ENCODE results near the gene ZNF600.

DNA sequence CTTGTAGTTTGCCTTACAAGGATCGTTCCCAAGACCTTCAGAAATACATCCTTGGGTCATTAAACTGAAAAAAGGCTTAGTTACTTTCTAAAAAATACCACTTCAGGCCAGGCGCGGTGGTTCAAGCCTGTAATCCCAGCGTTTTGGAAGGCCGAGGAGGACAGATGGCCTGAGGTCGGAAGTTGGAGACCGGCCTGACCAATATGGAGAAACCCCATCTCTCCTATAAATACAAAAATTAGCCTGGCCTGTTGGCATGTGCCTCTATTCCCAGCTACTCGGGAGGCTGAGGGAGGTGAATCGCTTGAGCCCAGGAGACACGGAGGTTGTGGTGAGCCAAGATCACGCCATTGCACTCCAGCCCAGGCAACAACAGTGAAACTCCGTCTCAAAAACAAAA, 37.1 kb upstream of the ZNF600 start:
- TF ChIP-seq, protein P1, sequence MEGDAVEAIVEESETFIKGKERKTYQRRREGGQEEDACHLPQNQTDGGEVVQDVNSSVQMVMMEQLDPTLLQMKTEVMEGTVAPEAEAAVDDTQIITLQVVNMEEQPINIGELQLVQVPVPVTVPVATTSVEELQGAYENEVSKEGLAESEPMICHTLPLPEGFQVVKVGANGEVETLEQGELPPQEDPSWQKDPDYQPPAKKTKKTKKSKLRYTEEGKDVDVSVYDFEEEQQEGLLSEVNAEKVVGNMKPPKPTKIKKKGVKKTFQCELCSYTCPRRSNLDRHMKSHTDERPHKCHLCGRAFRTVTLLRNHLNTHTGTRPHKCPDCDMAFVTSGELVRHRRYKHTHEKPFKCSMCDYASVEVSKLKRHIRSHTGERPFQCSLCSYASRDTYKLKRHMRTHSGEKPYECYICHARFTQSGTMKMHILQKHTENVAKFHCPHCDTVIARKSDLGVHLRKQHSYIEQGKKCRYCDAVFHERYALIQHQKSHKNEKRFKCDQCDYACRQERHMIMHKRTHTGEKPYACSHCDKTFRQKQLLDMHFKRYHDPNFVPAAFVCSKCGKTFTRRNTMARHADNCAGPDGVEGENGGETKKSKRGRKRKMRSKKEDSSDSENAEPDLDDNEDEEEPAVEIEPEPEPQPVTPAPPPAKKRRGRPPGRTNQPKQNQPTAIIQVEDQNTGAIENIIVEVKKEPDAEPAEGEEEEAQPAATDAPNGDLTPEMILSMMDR (conservative IDR thresholded peaks at IDR 0.05; ENCODE audit: low read depth in 2 of 2) = no peak
- TF ChIP-seq EZH2phosphoT487 (IDR thresholded peaks at IDR 0.05; ENCODE audit: unreplicated experiment) (no peak), EZH2 (IDR thresholded peaks at IDR 0.05; ENCODE audit: low read depth, unreplicated experiment) (no peak), ZNF331 (CRISPR knock-in tag; IDR thresholded peaks at IDR 0.05; ENCODE audit: low read depth) (no peak), CREB1 (CRISPR knock-in tag; IDR thresholded peaks at IDR 0.05; ENCODE audit: low read depth) (no peak), NANOG (IDR thresholded peaks at IDR 0.05; ENCODE audit: borderline replicate concordance) (no peak), STAT1 (IDR thresholded peaks at IDR 0.05; ENCODE audit: unreplicated experiment) (no peak), POLR2AphosphoS5 (IDR thresholded peaks at IDR 0.05; ENCODE audit: low read depth) (no peak), JUNB (IDR thresholded peaks at IDR 0.05; ENCODE audit: unreplicated experiment) (no peak), ZNF114 (CRISPR knock-in tag; IDR thresholded peaks at IDR 0.05) (no peak)
- TF ChIP-seq, protein P2, sequence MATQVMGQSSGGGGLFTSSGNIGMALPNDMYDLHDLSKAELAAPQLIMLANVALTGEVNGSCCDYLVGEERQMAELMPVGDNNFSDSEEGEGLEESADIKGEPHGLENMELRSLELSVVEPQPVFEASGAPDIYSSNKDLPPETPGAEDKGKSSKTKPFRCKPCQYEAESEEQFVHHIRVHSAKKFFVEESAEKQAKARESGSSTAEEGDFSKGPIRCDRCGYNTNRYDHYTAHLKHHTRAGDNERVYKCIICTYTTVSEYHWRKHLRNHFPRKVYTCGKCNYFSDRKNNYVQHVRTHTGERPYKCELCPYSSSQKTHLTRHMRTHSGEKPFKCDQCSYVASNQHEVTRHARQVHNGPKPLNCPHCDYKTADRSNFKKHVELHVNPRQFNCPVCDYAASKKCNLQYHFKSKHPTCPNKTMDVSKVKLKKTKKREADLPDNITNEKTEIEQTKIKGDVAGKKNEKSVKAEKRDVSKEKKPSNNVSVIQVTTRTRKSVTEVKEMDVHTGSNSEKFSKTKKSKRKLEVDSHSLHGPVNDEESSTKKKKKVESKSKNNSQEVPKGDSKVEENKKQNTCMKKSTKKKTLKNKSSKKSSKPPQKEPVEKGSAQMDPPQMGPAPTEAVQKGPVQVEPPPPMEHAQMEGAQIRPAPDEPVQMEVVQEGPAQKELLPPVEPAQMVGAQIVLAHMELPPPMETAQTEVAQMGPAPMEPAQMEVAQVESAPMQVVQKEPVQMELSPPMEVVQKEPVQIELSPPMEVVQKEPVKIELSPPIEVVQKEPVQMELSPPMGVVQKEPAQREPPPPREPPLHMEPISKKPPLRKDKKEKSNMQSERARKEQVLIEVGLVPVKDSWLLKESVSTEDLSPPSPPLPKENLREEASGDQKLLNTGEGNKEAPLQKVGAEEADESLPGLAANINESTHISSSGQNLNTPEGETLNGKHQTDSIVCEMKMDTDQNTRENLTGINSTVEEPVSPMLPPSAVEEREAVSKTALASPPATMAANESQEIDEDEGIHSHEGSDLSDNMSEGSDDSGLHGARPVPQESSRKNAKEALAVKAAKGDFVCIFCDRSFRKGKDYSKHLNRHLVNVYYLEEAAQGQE (IDR thresholded peaks at IDR 0.05; ENCODE audit: unreplicated experiment) = no peak
- TF ChIP-seq, protein P3, sequence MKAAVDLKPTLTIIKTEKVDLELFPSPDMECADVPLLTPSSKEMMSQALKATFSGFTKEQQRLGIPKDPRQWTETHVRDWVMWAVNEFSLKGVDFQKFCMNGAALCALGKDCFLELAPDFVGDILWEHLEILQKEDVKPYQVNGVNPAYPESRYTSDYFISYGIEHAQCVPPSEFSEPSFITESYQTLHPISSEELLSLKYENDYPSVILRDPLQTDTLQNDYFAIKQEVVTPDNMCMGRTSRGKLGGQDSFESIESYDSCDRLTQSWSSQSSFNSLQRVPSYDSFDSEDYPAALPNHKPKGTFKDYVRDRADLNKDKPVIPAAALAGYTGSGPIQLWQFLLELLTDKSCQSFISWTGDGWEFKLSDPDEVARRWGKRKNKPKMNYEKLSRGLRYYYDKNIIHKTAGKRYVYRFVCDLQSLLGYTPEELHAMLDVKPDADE (IDR thresholded peaks at IDR 0.05) = no peak
